ENCODE results near the gene NCCRP1.

NCCRP1 gene

GRCh38 chr19:39232708-39233107 lies 35.9 kb downstream of the NCCRP1 start:
- H3K9me3 ChIP-seq (ENCODE audit: insufficient read depth, low read depth, low read length): no peaks in the 10 kb centered on the region
- no peaks in the 10 kb centered on the region for H3K36me3 ChIP-seq (ENCODE audit: insufficient read depth, low read length)
- H3K27me3 ChIP-seq (ENCODE audit: insufficient read depth, low read length, poor library complexity, severe bottlenecking): no peaks in the 10 kb centered on the region
- H4K20me1 ChIP-seq (ENCODE audit: insufficient read depth, low read length, poor library complexity, severe bottlenecking): no peaks in the 10 kb centered on the region
- peaks cover 17% of the 10 kb centered on the region for H3K4me1 ChIP-seq (ENCODE audit: insufficient read depth, low read length, poor library complexity, severe bottlenecking)
- H3K4me3 ChIP-seq (ENCODE audit: low read length, poor library complexity, severe bottlenecking): no peak overlapping the region
- no peaks in the 10 kb centered on the region for H3K79me2 ChIP-seq (ENCODE audit: insufficient read depth, low read length)
- no peaks in the 10 kb centered on the region for H3K9me2 ChIP-seq (replicated peaks; ENCODE audit: low read depth, low read length)
- no peak overlapping the region for H3K9ac ChIP-seq (ENCODE audit: low read depth, low read length, poor library complexity, severe bottlenecking)
- no peaks in the 10 kb centered on the region for H3F3A ChIP-seq (ENCODE audit: low read depth)
- TF ChIP-seq, protein P1, sequence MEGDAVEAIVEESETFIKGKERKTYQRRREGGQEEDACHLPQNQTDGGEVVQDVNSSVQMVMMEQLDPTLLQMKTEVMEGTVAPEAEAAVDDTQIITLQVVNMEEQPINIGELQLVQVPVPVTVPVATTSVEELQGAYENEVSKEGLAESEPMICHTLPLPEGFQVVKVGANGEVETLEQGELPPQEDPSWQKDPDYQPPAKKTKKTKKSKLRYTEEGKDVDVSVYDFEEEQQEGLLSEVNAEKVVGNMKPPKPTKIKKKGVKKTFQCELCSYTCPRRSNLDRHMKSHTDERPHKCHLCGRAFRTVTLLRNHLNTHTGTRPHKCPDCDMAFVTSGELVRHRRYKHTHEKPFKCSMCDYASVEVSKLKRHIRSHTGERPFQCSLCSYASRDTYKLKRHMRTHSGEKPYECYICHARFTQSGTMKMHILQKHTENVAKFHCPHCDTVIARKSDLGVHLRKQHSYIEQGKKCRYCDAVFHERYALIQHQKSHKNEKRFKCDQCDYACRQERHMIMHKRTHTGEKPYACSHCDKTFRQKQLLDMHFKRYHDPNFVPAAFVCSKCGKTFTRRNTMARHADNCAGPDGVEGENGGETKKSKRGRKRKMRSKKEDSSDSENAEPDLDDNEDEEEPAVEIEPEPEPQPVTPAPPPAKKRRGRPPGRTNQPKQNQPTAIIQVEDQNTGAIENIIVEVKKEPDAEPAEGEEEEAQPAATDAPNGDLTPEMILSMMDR (conservative IDR thresholded peaks at IDR 0.05; ENCODE audit: low read length): no peak
- no peak for TF ChIP-seq EZH2phosphoT487 (IDR thresholded peaks at IDR 0.05; ENCODE audit: borderline replicate concordance)
- no peak overlapping the region for H2AFZ ChIP-seq (ENCODE audit: low read length)
- no peak overlapping the region for H3K4me2 ChIP-seq (ENCODE audit: low read depth, low read length, poor library complexity, severe bottlenecking)

GRCh38 chr19:39236527-39236926 lies 39.8 kb downstream of the NCCRP1 start:
- no peaks in the 10 kb centered on the region for H3K9me3 ChIP-seq (ENCODE audit: insufficient read depth, low read depth, low read length)
- peak overlapping the region; percentile 74 for H3K4me3 ChIP-seq (ENCODE audit: low read length, poor library complexity, severe bottlenecking)
- H4K20me1 ChIP-seq (ENCODE audit: insufficient read depth, low read length, poor library complexity, severe bottlenecking): no peaks in the 10 kb centered on the region
- no peaks in the 10 kb centered on the region for H3K27me3 ChIP-seq (ENCODE audit: insufficient read depth, low read length, poor library complexity, severe bottlenecking)
- TF ChIP-seq, protein P1 (conservative IDR thresholded peaks at IDR 0.05; ENCODE audit: low read length): no peak
- TF ChIP-seq EZH2phosphoT487 (IDR thresholded peaks at IDR 0.05; ENCODE audit: borderline replicate concordance): no peak
- H3K9me2 ChIP-seq (replicated peaks; ENCODE audit: low read depth, low read length): no peaks in the 10 kb centered on the region
- H3K79me2 ChIP-seq (ENCODE audit: insufficient read depth, low read length): no peaks in the 10 kb centered on the region
- no peak overlapping the region for H2AFZ ChIP-seq (ENCODE audit: low read length)
- H3K36me3 ChIP-seq (ENCODE audit: insufficient read depth, low read length): no peaks in the 10 kb centered on the region
- H3K9ac ChIP-seq (ENCODE audit: low read depth, low read length, poor library complexity, severe bottlenecking): peak overlapping the region; percentile 71
- peaks cover 52% of the 10 kb centered on the region for H3K4me1 ChIP-seq (ENCODE audit: insufficient read depth, low read length, poor library complexity, severe bottlenecking)
- peak overlapping the region; percentile 82 for H3K4me2 ChIP-seq (ENCODE audit: low read depth, low read length, poor library complexity, severe bottlenecking)
- no peaks in the 10 kb centered on the region; the same call in 1 of the 2 replicates for H3F3A ChIP-seq (ENCODE audit: low read depth)

- TF ChIP-seq EZH2phosphoT487 (IDR thresholded peaks at IDR 0.05; ENCODE audit: borderline replicate concordance): no peak
- TF ChIP-seq, protein P1 (conservative IDR thresholded peaks at IDR 0.05; ENCODE audit: low read length): no peak
- no peaks in the 10 kb centered on the region for H3K9me3 ChIP-seq (ENCODE audit: insufficient read depth, low read depth, low read length)
- no peaks in the 10 kb centered on the region; the same call in 1 of the 2 replicates for H3F3A ChIP-seq (ENCODE audit: low read depth)
- H2AFZ ChIP-seq (ENCODE audit: low read length): peak overlapping the region; percentile 82
- no peaks in the 10 kb centered on the region for H3K9me2 ChIP-seq (replicated peaks; ENCODE audit: low read depth, low read length)
- H3K4me3 ChIP-seq (ENCODE audit: low read length, poor library complexity, severe bottlenecking): peak overlapping the region; percentile 74
- peak overlapping the region; percentile 82 for H3K4me2 ChIP-seq (ENCODE audit: low read depth, low read length, poor library complexity, severe bottlenecking)
- no peaks in the 10 kb centered on the region for H3K79me2 ChIP-seq (ENCODE audit: insufficient read depth, low read length)
- no peaks in the 10 kb centered on the region for H3K27me3 ChIP-seq (ENCODE audit: insufficient read depth, low read length, poor library complexity, severe bottlenecking)
- no peaks in the 10 kb centered on the region for H3K36me3 ChIP-seq (ENCODE audit: insufficient read depth, low read length)
- H3K4me1 ChIP-seq (ENCODE audit: insufficient read depth, low read length, poor library complexity, severe bottlenecking): peaks cover 56% of the 10 kb centered on the region
- H3K9ac ChIP-seq (ENCODE audit: low read depth, low read length, poor library complexity, severe bottlenecking): peak overlapping the region; percentile 71
- no peaks in the 10 kb centered on the region for H4K20me1 ChIP-seq (ENCODE audit: insufficient read depth, low read length, poor library complexity, severe bottlenecking)
Observed at GRCh38 chr19:39237200-39238184, 40.7 kb downstream of the NCCRP1 start.

Measured in Loucy (cell line).